Head of caudate nucleus (tissue), 42 donors: ENCODE results near the gene IDI2.
"Not testable (repeated sequence)": the region's sequence is repeated elsewhere in the genome, so short reads cannot be mapped to it uniquely, and the experiment has no call there.

Source experiments
- DNase-seq, 42 donors: peaks; one replicate each; pipeline versions ENCODE4 v3.0.0 to v3.0.0-alpha.2; 2020 to 2021; ENCODE audit warnings: mixed read lengths in 7 of 42
- intact Hi-C: fragments of 100-400 bp; cut with DNase I; formaldehyde crosslinking; loops from one replicate; pipeline ENCODE4 v1.15.0; 2022

IDI2 gene

DNA sequence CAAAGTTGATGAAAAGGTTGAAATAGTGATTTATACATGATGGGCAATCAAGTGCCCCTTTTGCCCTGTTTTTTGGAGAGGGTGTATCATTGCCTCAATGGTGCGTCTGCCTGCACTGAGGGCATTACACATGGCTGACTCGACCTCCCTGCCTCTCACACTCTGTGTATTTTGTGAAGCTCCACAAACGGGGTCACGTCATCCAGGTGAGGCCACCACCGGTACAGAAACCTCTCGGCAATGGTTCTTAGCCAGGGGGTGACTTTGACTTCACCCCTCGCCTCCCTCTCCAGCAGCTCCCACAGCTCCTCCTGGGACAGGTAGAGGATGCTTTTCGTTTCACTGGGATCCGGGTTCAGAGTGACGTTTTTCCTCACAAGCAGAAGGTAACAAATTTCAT lies 6.3 kb downstream of the IDI2 start:
- no peak for DNase-seq
- intact Hi-C loops, result no loop called here

DNA sequence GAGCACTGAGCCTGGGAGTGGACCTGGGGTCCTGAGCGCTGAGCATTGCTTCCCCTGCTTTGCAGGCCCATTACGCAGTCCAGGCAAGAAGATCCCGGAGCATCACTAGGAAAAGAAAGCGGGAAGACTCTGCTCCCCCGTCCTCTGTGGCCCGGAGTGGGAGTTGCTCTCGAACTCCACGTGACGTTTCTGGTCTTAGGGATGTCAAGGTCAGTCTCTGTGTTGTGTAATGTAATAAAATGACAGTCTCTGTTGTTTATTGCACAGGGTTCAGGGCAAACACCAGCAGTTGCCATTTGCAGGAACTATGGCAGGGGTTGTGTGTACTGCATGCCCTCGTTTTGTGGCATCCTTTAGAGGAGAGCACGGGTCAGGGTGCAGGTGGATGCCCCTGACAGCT lies 10.0 kb downstream of the IDI2 start:
- intact Hi-C loops, result no loop called here
- DNase-seq, result no peak

DNA sequence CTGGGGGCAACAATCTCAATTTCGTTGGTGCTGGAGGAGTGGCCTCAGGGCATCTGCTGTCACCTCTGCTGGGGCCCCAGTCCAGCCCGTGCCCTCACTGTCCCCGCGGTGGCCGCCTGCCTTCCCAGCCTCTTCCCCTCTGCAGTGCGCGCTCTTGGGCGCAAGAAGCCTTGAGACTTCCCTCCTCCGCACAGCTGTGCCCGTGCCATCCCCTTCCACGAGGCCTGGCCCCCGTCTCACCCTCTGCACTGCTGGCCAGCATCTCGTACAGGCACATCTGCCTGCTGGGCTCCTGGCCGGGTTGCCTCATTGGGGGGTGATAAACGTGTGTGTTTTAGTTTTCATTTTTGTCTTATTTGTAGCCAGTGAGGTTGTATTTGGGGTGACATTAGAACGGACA lies 14.0 kb downstream of the IDI2 start:
- intact Hi-C loops, result no loop called here
- no peak for DNase-seq

GRCh38 chr10:1010703-1011102 lies 15.0 kb downstream of the IDI2 start:
- intact Hi-C loops, result no loop called here
- no peak for DNase-seq

- DNase-seq, intact Hi-C loops: not testable (repeated sequence)
Observed at GRCh38 chr10:1009947-1010346, 15.7 kb downstream of the IDI2 start.

DNA sequence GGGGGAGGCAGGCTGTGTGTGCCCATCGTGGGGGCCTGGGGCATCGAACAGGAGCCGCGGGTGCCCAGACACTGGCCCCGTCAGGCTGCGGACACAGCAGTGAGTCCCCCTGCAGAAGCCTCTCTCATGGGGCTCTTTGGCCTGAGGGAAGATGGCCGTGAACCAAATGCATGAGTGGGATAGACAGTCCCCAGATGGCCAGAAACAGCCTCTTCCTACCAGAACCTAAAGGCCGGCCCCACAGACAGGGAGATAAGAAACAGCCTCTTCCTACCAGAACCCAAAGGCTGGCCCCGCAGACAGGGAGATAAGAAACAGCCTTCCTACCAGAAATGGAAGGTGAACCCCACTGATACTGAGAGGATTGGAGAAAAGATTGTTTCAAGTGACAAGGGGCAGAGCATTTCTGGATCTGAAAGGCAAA lies 16.6 kb downstream of the IDI2 start:
- no peak for DNase-seq
- intact Hi-C loops, result no loop called here

- intact Hi-C loops, result no loop called here
- no peak for DNase-seq
Observed at GRCh38 chr10:1007583-1007982, 18.1 kb downstream of the IDI2 start.

- intact Hi-C loops, result no loop called here
- no peak for DNase-seq
Observed at GRCh38 chr10:1006573-1006972, 19.1 kb downstream of the IDI2 start.

DNA sequence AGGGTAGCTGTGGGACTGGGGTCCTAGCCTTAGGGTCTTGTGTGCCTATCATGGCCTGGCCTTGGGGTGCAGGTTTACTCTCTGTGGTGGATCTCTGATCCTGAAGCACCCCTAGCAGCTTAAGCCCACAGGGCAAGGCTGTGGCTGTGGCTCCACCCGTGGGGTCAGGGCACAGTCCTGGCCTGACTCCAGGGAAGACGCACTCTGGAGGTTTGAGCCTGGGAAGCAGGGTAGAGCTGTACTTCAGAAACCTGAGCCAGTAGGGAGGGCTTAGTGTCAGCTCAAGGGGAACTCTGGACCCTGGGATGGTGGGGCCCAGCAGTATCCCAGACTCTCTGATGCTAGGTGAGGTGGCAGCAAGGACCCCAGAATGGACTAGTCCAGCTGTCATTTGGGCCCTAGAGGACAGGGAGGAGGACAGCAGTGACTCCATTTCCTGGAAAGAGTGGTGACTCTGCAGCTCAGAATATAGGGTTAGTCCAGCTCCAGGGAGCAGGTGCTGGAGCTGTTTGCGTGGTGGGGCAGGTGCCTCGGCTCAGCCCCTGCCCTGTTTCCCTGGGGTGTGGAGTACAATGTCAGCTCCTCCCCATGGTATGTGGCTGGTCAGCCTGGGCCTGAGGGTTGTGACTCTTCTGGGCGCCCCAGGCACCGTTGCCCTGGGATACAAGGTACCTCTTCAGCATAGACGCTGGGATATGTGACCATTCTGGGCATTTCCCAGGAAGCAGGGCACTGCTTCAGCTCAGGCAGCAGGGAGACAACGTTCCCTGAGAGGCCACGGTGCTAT lies 21.6 kb downstream of the IDI2 start:
- intact Hi-C loops, result no loop called here
- no peak for DNase-seq

DNA sequence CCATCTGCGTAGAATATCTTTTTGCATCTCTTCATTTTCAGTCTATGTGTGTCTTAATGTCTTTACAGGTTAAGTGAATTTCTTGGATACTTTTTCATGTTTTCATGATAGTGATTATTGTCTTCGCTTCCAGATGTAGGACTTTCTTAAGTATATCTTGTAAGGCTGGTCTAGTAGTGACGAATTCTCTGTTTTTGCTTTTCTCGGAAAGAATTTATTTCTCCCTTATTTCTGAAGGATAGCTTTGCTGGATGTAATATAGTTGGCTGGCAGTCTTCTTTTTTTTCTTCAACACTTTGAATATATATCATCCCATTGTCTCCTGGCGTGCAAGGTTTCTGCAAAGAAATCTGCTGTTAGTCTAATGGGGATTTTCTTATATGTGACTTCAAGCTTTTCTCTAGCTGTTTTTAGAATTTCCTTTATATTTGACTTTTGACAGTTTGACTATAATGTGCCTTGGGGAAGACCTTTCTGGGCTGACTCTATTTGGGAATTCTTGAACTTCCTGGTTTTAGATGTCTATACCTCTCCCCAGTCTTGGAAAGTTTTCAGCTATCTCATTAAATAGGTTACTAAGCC lies 23.1 kb downstream of the IDI2 start:
- intact Hi-C loops, result no loop called here
- no peak for DNase-seq

DNA sequence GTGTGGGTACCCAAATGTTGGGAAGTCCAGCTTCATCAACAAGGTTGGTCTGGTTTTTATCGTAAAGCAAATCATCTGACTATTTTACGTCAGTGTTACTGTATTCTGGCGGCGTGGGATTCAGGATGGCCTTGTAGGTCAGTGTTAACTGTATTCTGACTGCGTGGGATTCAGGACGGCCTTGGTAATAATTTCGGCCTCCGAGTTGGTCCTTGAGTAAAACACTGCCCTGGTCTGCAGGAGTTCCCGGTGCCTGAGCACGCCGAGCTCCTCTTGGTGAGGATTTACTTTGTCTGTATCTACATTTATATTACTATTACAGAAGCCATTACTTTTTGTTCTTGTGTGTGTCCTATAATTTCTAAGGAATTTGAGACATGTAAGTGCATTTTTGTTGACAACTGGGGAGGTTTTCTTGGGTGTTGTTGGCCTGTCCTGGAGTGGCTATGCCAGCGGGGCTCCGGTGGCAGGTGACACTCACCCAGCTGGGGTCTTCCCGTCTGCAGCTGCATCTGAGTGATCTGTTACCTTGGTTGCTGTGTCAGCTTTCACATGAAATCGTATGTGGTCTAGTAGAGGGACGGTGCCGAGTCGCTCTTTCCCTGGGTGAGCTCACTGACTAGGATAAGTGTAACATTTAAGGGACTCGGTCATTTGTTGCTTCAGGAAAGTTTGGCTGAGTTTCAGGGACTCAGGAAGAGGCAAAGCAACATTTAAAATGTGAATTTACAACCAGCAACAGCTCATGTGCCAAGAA lies 28.2 kb downstream of the IDI2 start:
- intact Hi-C loops, result no loop called here

DNA sequence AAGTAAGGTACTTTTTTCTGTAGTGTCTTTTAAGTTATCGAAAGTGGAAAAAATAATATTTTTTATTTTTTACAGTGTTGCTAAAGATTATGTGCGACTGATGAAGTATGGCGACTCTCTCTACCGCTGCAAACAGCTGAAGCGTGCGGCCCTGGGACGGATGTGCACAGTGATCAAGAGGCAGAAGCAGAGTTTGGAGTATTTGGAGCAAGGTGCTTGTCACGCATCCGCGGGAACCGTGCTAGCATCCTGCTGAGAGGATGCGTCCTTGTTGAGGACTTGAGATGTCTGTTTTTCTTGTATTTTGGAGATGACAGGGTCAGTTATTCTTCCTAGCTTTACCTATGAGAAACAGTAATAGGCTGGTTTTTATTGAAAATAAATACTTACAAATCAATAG lies 29.6 kb downstream of the IDI2 start:
- intact Hi-C loops, result no loop called here
- DNase-seq, result no peak

More for the DNA sequence above, 28.2 kb downstream of the IDI2 start:
- DNase-seq, result peak in 1 of 42 donors; percentile 24

DNA sequence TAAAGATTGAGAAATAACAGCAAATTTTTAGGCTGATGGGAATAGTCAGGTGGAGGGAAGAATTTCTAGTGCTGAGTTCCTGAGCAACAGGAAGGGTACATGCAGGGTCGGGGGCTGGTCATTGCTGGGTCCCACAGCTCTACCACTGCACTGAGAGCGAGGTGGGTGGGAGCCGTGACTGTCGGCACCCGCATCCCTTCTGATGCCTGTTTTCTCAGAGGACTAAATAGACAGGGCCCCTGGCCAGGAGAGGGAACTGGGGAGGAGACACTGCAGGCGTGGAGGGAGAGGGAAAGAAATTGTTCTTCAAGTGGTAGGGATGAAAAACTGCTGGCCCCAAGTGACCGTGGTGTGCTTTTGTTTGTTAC lies 30.1 kb downstream of the IDI2 start:
- no peak for DNase-seq
- intact Hi-C loops, result no loop called here

GRCh38 chr10:994836-995558 lies 30.7 kb downstream of the IDI2 start:
- intact Hi-C loops, result no loop called here
- peak in 1 of 42 donors; percentile 9 for DNase-seq

GRCh38 chr10:992871-993270 lies 32.8 kb downstream of the IDI2 start:
- intact Hi-C loops, result no loop called here
- peak in 1 of 42 donors; percentile 13 for DNase-seq

DNA sequence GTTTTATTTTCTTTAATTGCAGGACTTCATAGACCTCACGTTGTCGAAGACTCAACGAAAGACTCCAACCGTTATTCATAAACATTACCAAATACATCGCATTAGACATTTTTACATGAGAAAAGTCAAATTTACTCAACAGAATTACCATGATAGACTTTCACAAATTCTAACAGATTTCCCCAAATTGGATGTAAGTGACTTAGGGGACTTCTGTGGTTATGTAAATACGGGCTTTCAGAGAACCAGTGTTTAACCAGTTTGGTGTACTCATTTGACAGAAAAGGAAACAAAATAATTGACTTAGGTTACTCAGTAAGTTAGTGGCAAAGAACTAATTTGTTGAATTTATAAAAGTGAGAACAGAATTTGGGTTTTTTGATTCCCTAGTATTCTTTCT lies 33.2 kb downstream of the IDI2 start:
- DNase-seq, result no peak
- intact Hi-C loops, result no loop called here

- intact Hi-C loops, result no loop called here
- DNase-seq, result no peak
Observed at GRCh38 chr10:990808-991207, 34.9 kb downstream of the IDI2 start.

DNA sequence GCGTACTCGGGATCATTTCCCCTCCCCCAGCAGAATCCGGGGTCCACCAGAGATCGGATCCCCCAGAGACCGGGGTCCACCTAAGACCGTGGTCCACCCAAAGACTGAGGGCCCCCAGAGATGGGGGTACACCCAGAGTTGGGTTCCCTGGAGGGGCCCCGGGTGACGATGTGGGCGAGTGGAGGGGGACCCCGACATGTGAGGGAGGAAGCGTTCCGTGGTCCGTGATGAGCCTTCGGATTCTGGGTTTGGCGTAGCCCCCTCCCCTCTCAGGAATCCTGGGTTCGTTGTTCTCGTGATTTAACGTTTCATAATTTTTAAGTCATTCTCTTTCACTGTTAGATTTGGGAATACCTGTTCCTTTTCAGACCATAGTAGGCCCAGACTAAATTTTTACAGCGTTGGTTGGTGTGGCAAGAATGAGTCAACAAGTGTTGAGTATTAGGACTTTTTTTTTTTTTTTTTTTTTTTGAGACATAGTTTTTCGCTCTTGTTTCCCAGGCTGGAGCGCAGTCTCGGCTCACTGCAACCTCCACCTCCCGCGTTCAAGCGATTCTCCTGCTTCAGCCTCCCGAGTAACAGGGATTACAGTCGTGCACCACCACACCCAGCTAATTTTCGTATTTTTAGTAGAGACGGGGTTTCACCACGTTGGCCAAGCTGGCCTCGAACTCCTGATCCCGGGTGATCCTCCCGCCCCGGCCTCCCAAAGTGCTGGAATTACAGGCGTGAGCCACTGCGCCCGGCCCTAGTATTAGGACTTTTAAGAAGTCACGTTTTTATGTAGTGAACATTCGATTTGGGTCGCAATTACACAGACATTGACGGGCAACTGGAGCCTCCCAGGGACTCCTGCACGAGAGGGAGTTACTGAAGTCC lies 36.8 kb downstream of the IDI2 start:
- intact Hi-C loops, result loop anchor here (1.0 to 5.0 kb wide), 2 partner anchors 57 to 67 kb away; partner anchors contain the start of genes LARP4B and WDR37
- DNase-seq, result peak in 2 of 42 donors; percentile 37 to 42
